GM19043 (cell line): Measurements from ENCODE around the gene LRRC43.
"Not testable (repeated sequence)": the region's sequence is repeated elsewhere in the genome, so short reads cannot be mapped to it uniquely, and the experiment has no call there.

Experiments used
- ATAC-seq: cut with Tn5 transposase; IDR thresholded peaks from one replicate; pipeline ENCODE4 v1.9.1; 2021; ENCODE audit warnings: low read depth; ENCODE audit not compliant: unreplicated experiment

Gene LRRC43

GRCh38 chr12:122189626-122190475, 6.9 kb downstream of the LRRC43 start:
- ATAC-seq = no peak

- no peak for ATAC-seq
Measured at GRCh38 chr12:122190842-122191668, 8.1 kb downstream of the LRRC43 start.

DNA sequence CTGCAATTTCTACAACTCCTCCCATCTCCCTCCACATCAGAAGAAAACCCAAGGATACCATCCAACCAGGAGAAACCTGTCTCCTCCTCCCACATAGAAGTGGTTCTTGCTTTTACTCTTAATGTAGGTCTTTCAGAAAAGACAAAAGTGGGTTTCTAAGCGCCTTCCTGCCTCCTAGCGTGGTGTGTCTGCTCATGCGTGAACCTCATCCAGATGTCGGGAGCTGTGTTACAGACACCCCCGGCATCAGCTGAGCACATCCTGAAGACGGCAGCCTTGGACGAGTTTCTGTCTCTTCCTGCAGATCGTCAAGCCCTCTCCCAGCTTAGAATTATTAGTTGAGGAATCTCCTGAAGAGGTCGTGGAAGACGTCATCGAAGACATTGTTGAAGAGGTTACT, 9.5 kb downstream of the LRRC43 start:
- no peak for ATAC-seq

- ATAC-seq = no peak
Measured at GRCh38 chr12:122194804-122195203, 11.9 kb downstream of the LRRC43 start.

DNA sequence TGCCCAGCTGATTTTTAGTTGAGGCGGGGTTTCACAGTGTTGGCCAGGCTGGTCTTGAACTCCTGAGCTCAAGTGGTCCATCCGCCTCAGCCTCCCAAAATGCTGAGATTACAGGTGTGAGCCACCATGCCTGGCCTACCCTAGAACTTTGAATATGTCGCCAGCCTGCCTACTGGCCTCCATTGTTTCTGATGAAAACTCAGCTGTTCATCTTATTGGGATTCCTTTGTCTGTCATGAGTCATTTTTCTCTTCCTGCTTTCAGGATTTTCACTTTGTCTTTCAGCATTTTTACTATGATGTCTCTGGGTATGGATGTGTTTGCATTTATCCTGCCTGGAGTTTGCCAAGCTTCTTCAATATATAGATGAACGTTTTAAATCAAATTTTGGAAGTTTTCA, 12.5 kb downstream of the LRRC43 start:
- no peak for ATAC-seq

GRCh38 chr12:122197612-122197966, 14.7 kb downstream of the LRRC43 start:
- ATAC-seq = no peak

- ATAC-seq = no peak
Measured at GRCh38 chr12:122199484-122200355, 16.8 kb downstream of the LRRC43 start.

DNA sequence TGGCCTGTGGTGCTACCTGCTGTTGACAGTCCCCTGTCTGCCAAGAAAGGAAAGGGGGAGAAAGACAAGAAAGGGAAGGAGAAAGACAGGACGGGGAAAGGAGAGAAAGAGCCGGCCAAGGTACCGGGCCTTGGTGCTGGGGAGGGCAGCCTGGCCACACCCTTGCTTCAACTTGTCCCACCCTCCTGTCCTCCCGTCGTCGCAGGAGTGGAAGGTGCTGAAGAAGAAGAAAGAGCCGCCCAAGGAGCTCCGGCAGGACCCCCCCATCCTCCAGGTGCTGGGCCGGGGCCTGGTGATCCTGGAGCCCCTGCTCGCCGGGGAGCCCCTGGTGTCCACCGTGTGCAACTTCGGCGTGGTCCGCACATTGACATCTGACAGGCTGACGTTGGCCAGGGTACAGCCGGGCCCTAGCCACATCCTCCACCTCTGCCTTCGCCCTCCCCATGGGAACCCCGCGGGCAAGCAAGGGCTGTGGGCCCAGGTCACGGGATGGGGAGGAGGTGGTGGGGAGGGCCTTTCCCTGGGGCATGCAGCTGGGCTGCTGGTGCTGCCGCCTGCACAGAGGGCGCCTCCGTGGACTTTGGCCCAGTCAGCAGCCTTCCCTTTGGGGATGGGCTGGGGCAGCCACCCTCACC, 17.7 kb downstream of the LRRC43 start:
- ATAC-seq = no peak

GRCh38 chr12:122201381-122201780, 18.5 kb downstream of the LRRC43 start:
- no peak for ATAC-seq

- ATAC-seq = no peak
Measured at GRCh38 chr12:122202017-122202416, 19.1 kb downstream of the LRRC43 start.

DNA sequence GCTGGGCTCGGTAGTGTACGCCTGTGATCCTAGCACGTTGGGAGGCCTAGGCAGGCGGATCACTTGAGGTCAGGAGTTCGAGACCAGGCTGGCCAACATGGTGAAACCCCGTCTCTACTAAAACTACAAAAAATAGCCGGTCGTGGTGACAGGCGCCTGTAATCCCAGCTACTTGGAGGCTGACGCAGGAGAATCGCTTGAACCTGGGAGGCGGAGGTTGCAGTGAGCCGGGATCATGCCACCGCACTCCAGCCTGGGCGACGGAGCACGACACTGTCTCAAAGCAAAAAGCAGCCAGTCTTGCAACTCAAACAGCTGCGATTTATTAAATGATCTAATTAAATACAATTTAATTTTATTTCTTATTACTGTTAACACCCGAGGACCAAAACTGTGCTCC, 19.9 kb downstream of the LRRC43 start:
- ATAC-seq = not testable (repeated sequence)

- ATAC-seq = no peak
Measured at GRCh38 chr12:122203301-122204166, 20.6 kb downstream of the LRRC43 start, which contains the start of gene B3GNT4. B3GNT4 (plus strand) TSS chr12:122203709; CDS start chr12:122204619, 910 bp downstream.

DNA sequence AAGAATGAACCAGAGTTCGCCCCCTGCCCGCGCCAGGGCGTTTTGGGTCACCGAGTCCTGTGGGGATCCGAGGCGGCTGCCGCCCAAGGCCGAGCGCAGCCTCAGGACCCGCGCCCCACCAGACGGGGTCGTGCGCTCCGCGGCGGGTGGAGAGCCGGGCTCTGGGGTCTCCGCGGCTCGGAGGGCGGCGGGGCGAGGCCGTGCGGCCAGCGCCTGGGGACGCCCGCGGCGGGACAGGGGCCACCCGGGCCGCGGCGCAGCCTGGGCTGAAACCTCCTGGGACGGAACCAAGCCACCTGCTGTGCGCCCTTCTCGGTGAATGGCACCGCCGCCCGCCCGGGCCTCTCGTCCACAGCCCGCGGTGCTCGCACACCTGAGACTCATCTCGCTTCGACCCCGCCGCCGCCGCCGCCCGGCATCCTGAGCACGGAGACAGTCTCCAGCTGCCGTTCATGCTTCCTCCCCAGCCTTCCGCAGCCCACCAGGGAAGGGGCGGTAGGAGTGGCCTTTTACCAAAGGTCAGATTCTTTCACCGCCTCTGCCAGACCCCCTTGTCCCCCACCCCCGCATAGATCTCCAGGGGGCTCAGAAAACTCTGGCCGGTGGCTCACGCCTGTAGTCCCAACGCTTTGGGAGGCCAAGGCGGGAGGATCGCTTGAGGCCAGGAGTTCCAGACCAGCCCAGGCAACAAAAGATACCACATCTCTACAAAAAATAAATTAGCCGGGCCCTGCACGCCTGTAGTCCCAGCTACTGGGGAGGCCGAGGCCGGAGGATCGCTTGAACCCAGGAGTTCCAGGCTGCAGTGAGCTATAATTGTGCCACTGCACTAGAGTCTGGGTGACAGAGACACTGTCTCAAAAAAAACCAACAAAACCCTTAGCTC, 21.5 kb downstream of the LRRC43 start:
- ATAC-seq = no peak

GRCh38 chr12:122205053-122205925, 22.4 kb downstream of the LRRC43 start:
- no peak for ATAC-seq

- ATAC-seq = no peak
Measured at GRCh38 chr12:122206111-122206881, 23.4 kb downstream of the LRRC43 start.

DNA sequence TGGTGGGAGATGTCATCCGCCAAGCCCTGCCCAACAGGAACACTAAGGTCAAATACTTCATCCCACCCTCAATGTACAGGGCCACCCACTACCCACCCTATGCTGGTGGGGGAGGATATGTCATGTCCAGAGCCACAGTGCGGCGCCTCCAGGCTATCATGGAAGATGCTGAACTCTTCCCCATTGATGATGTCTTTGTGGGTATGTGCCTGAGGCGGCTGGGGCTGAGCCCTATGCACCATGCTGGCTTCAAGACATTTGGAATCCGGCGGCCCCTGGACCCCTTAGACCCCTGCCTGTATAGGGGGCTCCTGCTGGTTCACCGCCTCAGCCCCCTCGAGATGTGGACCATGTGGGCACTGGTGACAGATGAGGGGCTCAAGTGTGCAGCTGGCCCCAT, 24.1 kb downstream of the LRRC43 start:
- ATAC-seq = no peak

DNA sequence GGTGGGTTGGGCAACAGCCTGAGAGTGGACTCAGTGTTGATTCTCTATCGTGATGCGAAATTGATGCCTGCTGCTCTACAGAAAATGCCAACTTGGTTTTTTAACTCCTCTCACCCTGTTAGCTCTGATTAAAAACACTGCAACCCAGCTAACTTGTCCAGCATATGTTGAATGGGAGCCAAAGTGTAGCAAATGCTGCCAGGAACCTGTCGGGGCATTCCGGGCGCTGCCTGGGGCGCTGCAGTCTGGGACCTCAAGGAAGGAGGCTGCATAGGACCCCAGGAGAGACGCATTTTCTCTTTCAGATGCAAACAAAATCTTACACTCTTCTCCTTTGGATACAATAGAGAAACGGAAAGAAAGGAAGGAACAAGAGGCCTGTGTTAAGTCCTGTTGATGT, 24.5 kb downstream of the LRRC43 start:
- ATAC-seq = no peak
